ENCODE data around the gene ADARB2. TPM values are rescaled to one million over a fixed set of nuclear protein-coding genes. Genes with fewer than 3 reads are reported as not detected.
"Not testable (repeated sequence)": the region's sequence is repeated elsewhere in the genome, so short reads cannot be mapped to it uniquely, and the experiment has no call there.

The ADARB2 gene
- total RNA-seq, 2 experiments from 2014 or later: 1.3 to 1.4 TPM

- no peaks in the 10 kb centered on the region for H3K27me3 Mint-ChIP-seq (ENCODE audit: low read depth)
- intact Hi-C loops (cut with micrococcal nuclease): no loop called here
- DNase-seq: no peak
These were observed 507.8 kb downstream of the ADARB2 start for GRCh38 chr10:1229574-1229973.

DNA sequence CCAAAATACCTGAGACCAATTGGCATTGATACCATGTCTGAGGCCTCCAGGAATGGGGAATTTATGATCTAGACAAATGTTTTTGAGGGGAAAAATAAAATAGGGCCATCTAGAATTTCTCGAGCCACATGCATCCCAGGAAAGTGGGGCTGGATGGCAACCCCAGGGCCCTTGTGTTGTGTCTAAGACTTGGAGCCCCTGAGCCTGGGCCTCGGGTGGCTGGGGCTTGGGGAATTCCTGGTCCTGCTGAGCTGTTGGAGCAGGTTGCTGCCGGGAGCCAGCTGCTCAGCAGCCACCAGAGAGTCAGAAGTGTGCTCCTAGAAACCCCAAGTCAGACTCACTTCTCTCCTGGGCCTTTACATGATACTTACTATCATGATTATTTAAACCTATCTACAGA lies 508.2 kb downstream of the ADARB2 start:
- Mint-ChIP-seq H3K36me3 (ENCODE audit: low read depth) (peaks cover 11% of the 10 kb centered on the region), H3K4me3 (no peak overlapping the region), H3K4me1 (ENCODE audit: low read depth) (no peaks in the 10 kb centered on the region), H3K9me3 (peaks cover 9% of the 10 kb centered on the region), H3K27me3 (ENCODE audit: low read depth) (no peaks in the 10 kb centered on the region), H3K27ac (no peak overlapping the region)
- intact Hi-C loops (cut with micrococcal nuclease): no loop called here
- no peak for DNase-seq
- CTCF ChIA-PET: no interaction called here

More at GRCh38 chr10:1229574-1229973, 507.8 kb downstream of the ADARB2 start:
- H3K4me3 Mint-ChIP-seq: no peak overlapping the region
- H3K9me3 Mint-ChIP-seq: peaks cover 8% of the 10 kb centered on the region
- no peak overlapping the region for H3K27ac Mint-ChIP-seq
- no peaks in the 10 kb centered on the region for H3K4me1 Mint-ChIP-seq (ENCODE audit: low read depth)
- CTCF ChIA-PET: no interaction called here
- peaks cover 11% of the 10 kb centered on the region for H3K36me3 Mint-ChIP-seq (ENCODE audit: low read depth)

GRCh38 chr10:1228467-1228975 lies 508.8 kb downstream of the ADARB2 start:
- no peak overlapping the region for H3K27ac Mint-ChIP-seq
- DNase-seq: no peak
- intact Hi-C loops (cut with micrococcal nuclease): no loop called here
- peaks cover 11% of the 10 kb centered on the region for H3K9me3 Mint-ChIP-seq
- no peak overlapping the region for H3K4me3 Mint-ChIP-seq
- CTCF ChIA-PET: no interaction called here
- H3K4me1 Mint-ChIP-seq (ENCODE audit: low read depth): no peaks in the 10 kb centered on the region
- peaks cover 10% of the 10 kb centered on the region for H3K36me3 Mint-ChIP-seq (ENCODE audit: low read depth)
- H3K27me3 Mint-ChIP-seq (ENCODE audit: low read depth): no peaks in the 10 kb centered on the region

- Mint-ChIP-seq H3K27me3 (ENCODE audit: low read depth) (no peaks in the 10 kb centered on the region), H3K4me3 (no peak overlapping the region), H3K4me1 (ENCODE audit: low read depth) (no peaks in the 10 kb centered on the region), H3K9me3 (peaks cover 14% of the 10 kb centered on the region), H3K27ac (no peak overlapping the region), H3K36me3 (ENCODE audit: low read depth) (peaks cover 9% of the 10 kb centered on the region)
- CTCF ChIA-PET: no interaction called here
- DNase-seq: no peak
- intact Hi-C loops (cut with micrococcal nuclease): no loop called here
These were observed 509.6 kb downstream of the ADARB2 start for GRCh38 chr10:1227510-1228402.

DNA sequence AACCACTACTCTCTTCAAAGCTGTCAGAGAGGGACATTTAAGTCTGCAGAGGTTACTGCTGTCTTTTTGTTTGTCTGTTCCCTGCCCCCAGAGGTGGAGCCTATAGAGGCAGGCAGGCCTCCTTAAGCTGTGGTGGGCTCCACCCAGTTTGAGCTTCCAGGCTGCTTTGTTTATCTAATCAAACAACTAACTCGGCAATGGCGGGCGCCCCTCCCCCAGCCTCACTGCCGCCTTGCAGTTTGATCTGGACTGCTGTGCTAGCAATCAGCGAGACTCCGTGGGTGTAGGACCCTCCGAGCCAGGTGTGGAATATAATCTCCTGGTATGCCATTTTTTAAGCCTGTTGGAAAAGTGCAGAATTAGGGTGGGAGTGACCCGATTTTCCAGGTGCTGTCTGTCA lies 510.4 kb downstream of the ADARB2 start:
- CTCF ChIA-PET; H3K36me3 Mint-ChIP-seq (ENCODE audit: low read depth); H3K27me3 Mint-ChIP-seq (ENCODE audit: low read depth); DNase-seq; H3K27ac Mint-ChIP-seq; H3K4me3 Mint-ChIP-seq; H3K4me1 Mint-ChIP-seq (ENCODE audit: low read depth); intact Hi-C loops (cut with micrococcal nuclease): not testable (repeated sequence)
- H3K9me3 Mint-ChIP-seq: peaks cover 14% of the 10 kb centered on the region

DNA sequence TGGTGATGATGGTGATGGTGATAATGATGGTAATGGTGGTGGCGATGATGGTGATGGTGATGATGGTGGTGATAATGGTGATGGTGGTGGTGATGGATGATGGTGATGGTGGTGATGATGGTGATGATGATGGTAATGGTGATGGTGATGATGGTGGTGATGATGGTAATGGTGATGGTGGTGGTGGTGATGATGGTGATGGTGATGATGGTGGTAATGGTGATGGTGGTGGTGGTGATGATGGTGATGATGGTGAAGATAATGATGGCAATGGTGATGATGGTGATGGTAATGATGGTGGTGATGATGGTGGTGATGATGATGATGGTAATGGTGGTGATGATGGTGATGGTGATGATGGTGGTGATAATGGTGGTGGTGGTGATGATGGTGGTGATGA lies 517.5 kb downstream of the ADARB2 start:
- intact Hi-C loops (cut with micrococcal nuclease); H3K4me1 Mint-ChIP-seq (ENCODE audit: low read depth); H3K27ac Mint-ChIP-seq: not testable (repeated sequence)

GRCh38 chr10:1217661-1218060 lies 519.7 kb downstream of the ADARB2 start:
- DNase-seq: no peak
- Mint-ChIP-seq H3K4me3 (no peak overlapping the region), H3K4me1 (ENCODE audit: low read depth) (no peaks in the 10 kb centered on the region), H3K36me3 (ENCODE audit: low read depth) (no peaks in the 10 kb centered on the region), H3K9me3 (peaks cover 4% of the 10 kb centered on the region), H3K27me3 (ENCODE audit: low read depth) (no peaks in the 10 kb centered on the region), H3K27ac (no peak overlapping the region)
- intact Hi-C loops (cut with micrococcal nuclease): no loop called here
- CTCF ChIA-PET: no interaction called here

More for the DNA sequence above, 517.5 kb downstream of the ADARB2 start:
- CTCF ChIA-PET; H3K4me3 Mint-ChIP-seq; DNase-seq; H3K36me3 Mint-ChIP-seq (ENCODE audit: low read depth); H3K27me3 Mint-ChIP-seq (ENCODE audit: low read depth): not testable (repeated sequence)
- peaks cover 13% of the 10 kb centered on the region for H3K9me3 Mint-ChIP-seq

GRCh38 chr10:1217237-1217587 lies 520.1 kb downstream of the ADARB2 start:
- intact Hi-C loops (cut with micrococcal nuclease): no loop called here
- DNase-seq: no peak
- Mint-ChIP-seq H3K9me3 (peaks cover 4% of the 10 kb centered on the region), H3K4me1 (ENCODE audit: low read depth) (no peaks in the 10 kb centered on the region), H3K27me3 (ENCODE audit: low read depth) (no peaks in the 10 kb centered on the region), H3K36me3 (ENCODE audit: low read depth) (no peaks in the 10 kb centered on the region), H3K27ac (no peak overlapping the region), H3K4me3 (no peak overlapping the region)
- CTCF ChIA-PET: no interaction called here

- no peaks in the 10 kb centered on the region for H3K27me3 Mint-ChIP-seq (ENCODE audit: low read depth)
- no peak overlapping the region for H3K27ac Mint-ChIP-seq
- no peaks in the 10 kb centered on the region for H3K36me3 Mint-ChIP-seq (ENCODE audit: low read depth)
- no peaks in the 10 kb centered on the region for H3K4me1 Mint-ChIP-seq (ENCODE audit: low read depth)
- DNase-seq: no peak
- intact Hi-C loops (cut with micrococcal nuclease): no loop called here
- CTCF ChIA-PET: no interaction called here
- H3K4me3 Mint-ChIP-seq: no peak overlapping the region
- peaks cover 4% of the 10 kb centered on the region for H3K9me3 Mint-ChIP-seq
These were observed 520.6 kb downstream of the ADARB2 start for GRCh38 chr10:1216574-1217236.

DNA sequence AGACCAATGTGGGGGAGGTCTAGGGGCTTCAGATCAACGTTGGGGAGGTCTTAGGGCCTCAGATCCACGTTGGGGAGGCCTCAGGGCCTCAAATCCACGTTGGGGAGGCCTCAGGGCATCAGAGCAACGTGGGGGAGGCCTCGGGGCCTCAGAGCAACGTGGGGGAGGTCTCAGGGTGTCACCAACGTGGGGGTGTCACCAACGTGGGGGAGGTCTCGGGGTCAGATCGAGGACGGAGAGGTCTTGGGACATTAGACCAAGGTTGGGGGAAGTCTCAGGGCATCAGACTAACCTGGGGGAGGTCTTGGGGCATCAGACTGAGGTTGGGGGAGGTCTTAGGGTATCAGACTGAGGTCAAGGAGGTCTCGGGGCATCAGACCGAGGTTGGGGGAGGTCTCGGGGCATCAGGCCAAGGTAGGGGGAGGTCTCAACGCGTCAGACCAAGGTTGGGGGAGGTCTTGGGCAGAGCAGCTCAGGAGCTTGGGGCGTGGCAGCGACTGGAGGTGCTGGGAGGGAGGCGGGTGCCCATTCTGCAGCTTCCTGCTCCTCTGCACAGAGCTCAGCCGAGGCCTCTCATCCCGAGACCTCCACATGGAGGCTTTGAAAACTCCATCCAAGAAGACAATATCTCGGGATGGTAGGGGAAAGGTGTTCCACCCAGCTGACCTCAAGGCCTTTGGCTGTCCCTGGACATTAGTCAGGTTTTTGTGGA lies 521.3 kb downstream of the ADARB2 start:
- Mint-ChIP-seq H3K9me3 (peaks cover 2% of the 10 kb centered on the region), H3K27ac (no peak overlapping the region), H3K4me1 (ENCODE audit: low read depth) (no peaks in the 10 kb centered on the region), H3K27me3 (ENCODE audit: low read depth) (no peaks in the 10 kb centered on the region), H3K36me3 (ENCODE audit: low read depth) (no peaks in the 10 kb centered on the region), H3K4me3 (no peak overlapping the region)
- DNase-seq: no peak
- CTCF ChIA-PET: no interaction called here
- intact Hi-C loops (cut with micrococcal nuclease): no loop called here

- Mint-ChIP-seq H3K9me3 (no peaks in the 10 kb centered on the region), H3K4me3 (no peak overlapping the region), H3K4me1 (ENCODE audit: low read depth) (no peaks in the 10 kb centered on the region), H3K36me3 (ENCODE audit: low read depth) (no peaks in the 10 kb centered on the region), H3K27me3 (ENCODE audit: low read depth) (no peaks in the 10 kb centered on the region), H3K27ac (no peak overlapping the region)
- DNase-seq: no peak
- CTCF ChIA-PET: no interaction called here
- intact Hi-C loops (cut with micrococcal nuclease): no loop called here
These were observed 522.3 kb downstream of the ADARB2 start for GRCh38 chr10:1214882-1215540.

- Mint-ChIP-seq H3K27me3 (ENCODE audit: low read depth) (no peaks in the 10 kb centered on the region), H3K4me1 (ENCODE audit: low read depth) (no peaks in the 10 kb centered on the region), H3K4me3 (no peak overlapping the region), H3K36me3 (ENCODE audit: low read depth) (no peaks in the 10 kb centered on the region), H3K27ac (no peak overlapping the region), H3K9me3 (no peaks in the 10 kb centered on the region)
- DNase-seq: no peak
- intact Hi-C loops (cut with micrococcal nuclease): no loop called here
- CTCF ChIA-PET: no interaction called here
These were observed 523.2 kb downstream of the ADARB2 start for GRCh38 chr10:1214071-1214675.

All from activated naive CD4-positive, alpha-beta T cell treated with anti-CD3 and anti-CD28 coated beads for 36 hours (primary cell).